OCI-LY3 (cell line): ENCODE measurements around the gene HAUS3.

Experiments used
- H2AFZ ChIP-seq: fragments of 200-600, 300-600 bp; shearing (Covaris generic); 2 replicates; pipeline ENCODE4 v1.6.0; 2014; ENCODE audit warnings: antibody characterized with exemption, low read depth, low read length
- H3K27ac ChIP-seq: fragments of 200-600, 300-600 bp; sonication (generic); 2 replicates; pipeline ENCODE4 v1.5.1; 2014; ENCODE audit warnings: mild to moderate bottlenecking, low read length, moderate library complexity, mixed read lengths
- H3K27me3 ChIP-seq: fragments of 200-600, 300-600 bp; sonication (generic); 2 replicates; pipeline ENCODE4 v1.6.1; 2014; ENCODE audit warnings: low read depth, low read length, mixed read lengths
- H3K36me3 ChIP-seq: fragments of 200-600, 300-600 bp; sonication (generic); replicated peaks from 2 replicates; pipeline ENCODE3; 2014; ENCODE audit warnings: low read depth, low read length, mixed read lengths
- H3K4me1 ChIP-seq: fragments of 300-600, 200-600 bp; sonication (generic); 2 replicates; pipeline ENCODE4 v1.6.1; 2014; ENCODE audit warnings: low read length, mixed read lengths
- H3K4me2 ChIP-seq: fragments of 200-600, 300-600 bp; sonication (generic); 2 replicates; pipeline ENCODE4 v1.6.1; 2014; ENCODE audit warnings: low read length, mixed read lengths
- H3K4me3 ChIP-seq: fragments of 300-600, 200-600 bp; sonication (generic); 2 replicates; pipeline ENCODE4 v1.5.1; 2014; ENCODE audit warnings: antibody characterized with exemption, mild to moderate bottlenecking, low read length, moderate library complexity
- H3K79me2 ChIP-seq: fragments of 300-600, 200-600 bp; shearing (Covaris generic); 2 replicates; pipeline ENCODE4 v1.6.1; 2014; ENCODE audit warnings: mild to moderate bottlenecking, low read length, mixed read lengths
- H3K9ac ChIP-seq: fragments of 300-600, 200-600 bp; shearing (Covaris generic); 2 replicates; pipeline ENCODE4 v1.6.0; 2014; ENCODE audit warnings: mild to moderate bottlenecking, low read length, moderate library complexity
- H3K9me3 ChIP-seq: fragments of 200-600, 300-600 bp; shearing (Covaris generic); 2 replicates; pipeline ENCODE4 v1.6.1; 2014; ENCODE audit warnings: low read length, mixed read lengths; ENCODE audit not compliant: insufficient read depth
- H4K20me1 ChIP-seq: fragments of 200-600, 300-600 bp; sonication (generic); 2 replicates; pipeline ENCODE4 v1.6.1; 2016; ENCODE audit warnings: low read length, mixed read lengths; ENCODE audit not compliant: insufficient read depth
- CTCF ChIP-seq: fragments of 200-600, 300-600 bp; sonication (generic); IDR thresholded peaks from 2 replicates; pipeline ENCODE4 v1.5.1; 2014; ENCODE audit warnings: antibody characterized with exemption, low read length, low read depth
- EZH2phosphoT487 ChIP-seq: fragments of 200-600 bp; shearing (Covaris generic); IDR thresholded peaks from 2 replicates; pipeline ENCODE4 v1.6.1; 2018; ENCODE audit warnings: antibody characterized with exemption, mixed run types, low read depth

HAUS3 gene

DNA sequence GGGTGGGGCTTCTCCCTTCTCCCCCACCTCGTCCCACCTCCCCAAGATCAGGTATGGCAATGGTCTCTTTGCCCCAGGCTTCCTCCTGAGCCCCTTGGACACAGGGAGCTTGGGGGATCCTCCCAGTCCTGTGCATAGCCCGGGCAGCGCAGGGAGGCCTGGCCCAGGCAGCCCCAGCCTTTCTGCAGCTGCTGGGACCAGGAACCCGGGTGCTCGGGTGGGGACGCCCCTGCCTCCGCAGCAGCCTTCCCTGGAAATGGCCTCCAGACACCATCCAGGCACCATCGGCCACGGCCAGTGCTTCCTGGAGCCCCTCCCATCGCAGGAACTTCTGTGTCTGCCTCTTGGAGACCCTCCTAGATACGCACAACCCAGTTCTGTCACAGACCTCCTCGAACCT is 25.9 kb upstream of the HAUS3 start:
- Histone ChIP-seq H4K20me1 (no peaks in the 10 kb centered on the region), H3K4me3 (no peak overlapping the region), H3K9ac (no peak overlapping the region), H3K27me3 (no peaks in the 10 kb centered on the region), H3K4me1 (no peaks in the 10 kb centered on the region), H3K27ac (no peak overlapping the region), H3K4me2 (no peak overlapping the region), H3K9me3 (no peaks in the 10 kb centered on the region), H3K79me2 (no peaks in the 10 kb centered on the region), H3K36me3 (no peaks in the 10 kb centered on the region), H2AFZ (no peak overlapping the region)
- TF ChIP-seq EZH2phosphoT487 (no peak), CTCF (no peak)

DNA sequence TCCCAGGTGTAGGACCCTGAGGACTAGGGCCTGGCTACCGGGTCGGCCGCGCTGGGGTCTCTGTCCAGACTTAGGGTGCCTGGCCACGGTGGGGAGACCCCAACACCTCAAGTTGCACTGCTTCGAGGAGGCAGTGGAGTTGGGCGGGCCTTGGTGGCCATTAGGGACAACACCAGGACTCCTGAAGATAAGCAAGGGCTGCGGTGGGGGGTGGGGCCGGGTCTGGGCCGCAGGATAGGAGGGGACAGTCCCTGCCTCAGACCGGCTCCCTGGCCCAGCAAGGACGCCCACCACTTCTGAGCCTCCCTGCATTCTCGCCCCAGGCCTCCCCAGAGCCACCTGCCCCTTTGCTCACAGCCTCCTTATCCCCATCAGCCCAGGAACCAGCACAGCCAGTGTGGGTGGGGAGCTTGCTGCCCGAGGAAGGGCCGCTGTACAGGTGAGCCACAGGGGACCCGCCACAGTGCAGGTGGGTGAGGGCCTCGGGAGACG is 25.4 kb upstream of the HAUS3 start:
- no peaks in the 10 kb centered on the region for H3K27me3 ChIP-seq
- H2AFZ ChIP-seq, result no peak overlapping the region
- TF ChIP-seq CTCF (no peak), EZH2phosphoT487 (no peak)
- H3K36me3 ChIP-seq, result no peaks in the 10 kb centered on the region
- no peaks in the 10 kb centered on the region for H3K79me2 ChIP-seq
- H3K27ac ChIP-seq, result no peak overlapping the region
- no peaks in the 10 kb centered on the region for H3K9me3 ChIP-seq
- H4K20me1 ChIP-seq, result no peaks in the 10 kb centered on the region
- no peaks in the 10 kb centered on the region for H3K4me1 ChIP-seq
- H3K9ac ChIP-seq, result no peak overlapping the region
- H3K4me3 ChIP-seq, result no peak overlapping the region
- no peak overlapping the region for H3K4me2 ChIP-seq

DNA sequence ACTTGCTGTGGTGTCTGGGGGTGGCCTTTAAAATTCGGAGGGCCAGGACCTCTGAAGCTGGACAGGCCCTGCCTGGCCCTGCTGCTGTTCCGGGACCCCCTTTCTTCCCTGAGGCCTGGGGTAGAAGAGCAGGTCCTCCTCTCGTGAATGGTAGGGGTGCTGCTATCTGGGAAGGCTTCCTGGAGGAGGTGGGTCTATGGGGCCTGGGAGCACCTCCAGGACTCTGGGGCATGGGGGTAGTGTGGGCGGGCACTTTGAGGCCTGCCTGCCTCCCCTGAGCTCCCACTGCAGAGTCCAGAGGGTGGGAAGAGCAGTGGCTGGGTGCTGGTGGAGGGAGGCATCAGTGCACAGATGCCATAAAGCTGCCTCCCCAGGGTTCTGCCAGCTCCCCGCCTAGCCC is 24.9 kb upstream of the HAUS3 start:
- Histone ChIP-seq H3K4me2 (no peak overlapping the region), H3K4me1 (no peaks in the 10 kb centered on the region), H2AFZ (no peak overlapping the region)

DNA sequence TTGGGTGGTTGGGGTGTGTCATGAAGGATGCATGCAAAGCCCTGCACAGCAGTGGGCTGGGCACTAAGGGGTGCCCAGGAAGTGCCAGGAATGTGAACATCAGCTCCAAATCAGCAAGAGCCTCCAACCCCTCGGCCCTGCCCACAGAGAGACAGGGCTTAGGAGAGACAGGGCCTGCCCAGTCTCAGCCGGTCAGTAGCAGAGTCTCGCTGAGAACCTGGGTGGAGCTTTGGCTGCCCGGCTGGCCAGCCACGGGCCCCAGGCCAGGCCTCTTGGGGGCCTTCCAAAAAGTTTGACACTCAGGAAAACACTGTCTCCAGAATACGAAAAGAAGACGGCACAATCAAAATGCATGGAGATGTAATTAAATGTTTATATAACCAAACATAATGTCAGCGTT is 24.3 kb upstream of the HAUS3 start:
- Histone ChIP-seq H2AFZ (no peak overlapping the region), H3K4me3 (no peak overlapping the region), H3K4me2 (no peak overlapping the region), H3K27me3 (no peaks in the 10 kb centered on the region), H3K9ac (no peak overlapping the region), H3K9me3 (no peaks in the 10 kb centered on the region), H3K27ac (no peak overlapping the region), H3K36me3 (no peaks in the 10 kb centered on the region), H3K4me1 (no peaks in the 10 kb centered on the region), H4K20me1 (no peaks in the 10 kb centered on the region), H3K79me2 (no peaks in the 10 kb centered on the region)
- TF ChIP-seq EZH2phosphoT487, result no peak

More for the DNA sequence above, 24.9 kb upstream of the HAUS3 start:
- no peak overlapping the region for H3K9ac ChIP-seq
- H4K20me1 ChIP-seq, result no peaks in the 10 kb centered on the region
- H3K27ac ChIP-seq, result no peak overlapping the region
- no peaks in the 10 kb centered on the region for H3K27me3 ChIP-seq
- H3K9me3 ChIP-seq, result no peaks in the 10 kb centered on the region
- no peak overlapping the region for H3K4me3 ChIP-seq
- no peaks in the 10 kb centered on the region for H3K79me2 ChIP-seq
- H3K36me3 ChIP-seq, result no peaks in the 10 kb centered on the region
- TF ChIP-seq EZH2phosphoT487, result no peak
- no peak for TF ChIP-seq CTCF
